COR-L47 (cell line): ENCODE measurements around the gene D2HGDH.
"Not testable (repeated sequence)": the region's sequence is repeated elsewhere in the genome, so short reads cannot be mapped to it uniquely, and the experiment has no call there.

ENCODE experiments used
- DNase-seq: peaks from one replicate; lab custom pipeline; 2025; lab: John Stamatoyannopoulos, UW

Gene D2HGDH

DNA sequence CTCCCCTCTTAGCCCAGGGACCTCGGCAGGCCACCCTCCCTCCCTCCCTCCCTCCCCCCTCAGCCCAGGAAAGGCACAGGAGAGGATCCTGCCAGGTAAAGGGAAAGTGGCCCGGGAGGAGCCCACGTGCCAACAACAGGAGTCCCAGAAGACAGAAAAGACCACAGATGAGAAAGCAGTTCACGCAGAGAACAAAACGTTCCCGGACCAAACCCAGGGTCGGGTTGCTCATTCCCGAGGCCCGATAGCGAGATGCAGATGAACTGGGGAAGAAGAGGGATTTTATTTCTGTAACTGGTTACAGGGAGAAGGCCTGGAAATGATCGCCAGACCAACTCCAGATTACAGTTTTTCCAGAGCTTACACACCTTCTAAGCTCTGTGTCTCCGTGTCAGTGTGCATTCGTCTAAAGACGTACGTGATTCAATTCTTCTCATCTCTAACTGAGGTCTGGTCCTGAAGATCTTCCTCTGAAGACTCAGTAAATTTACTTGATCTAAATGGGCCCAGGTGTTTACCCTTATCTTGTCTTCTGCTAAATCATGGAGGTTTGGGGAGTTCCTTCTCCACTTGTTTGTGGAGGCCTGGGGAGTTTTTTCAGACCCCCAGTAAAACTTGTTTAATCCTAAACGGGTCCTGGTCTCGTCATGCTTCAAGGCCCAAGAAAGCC, 73.8 kb downstream of the D2HGDH start:
- DNase-seq, result no peak

GRCh38 chr2:241808721-241809382, 74.4 kb downstream of the D2HGDH start, which contains the start of gene NEU4:
Gene NEU4, plus strand, starts transcription at chr2:241809193. Its CDS starts 5,292 bp downstream, at chr2:241814485.
- DNase-seq, result no peak

- DNase-seq, result no peak
Observed at GRCh38 chr2:241809383-241810306, 75.2 kb downstream of the D2HGDH start.

GRCh38 chr2:241810307-241811200, 76.1 kb downstream of the D2HGDH start:
- DNase-seq, result no peak

GRCh38 chr2:241811201-241811951, 76.9 kb downstream of the D2HGDH start:
- no peak for DNase-seq

DNA sequence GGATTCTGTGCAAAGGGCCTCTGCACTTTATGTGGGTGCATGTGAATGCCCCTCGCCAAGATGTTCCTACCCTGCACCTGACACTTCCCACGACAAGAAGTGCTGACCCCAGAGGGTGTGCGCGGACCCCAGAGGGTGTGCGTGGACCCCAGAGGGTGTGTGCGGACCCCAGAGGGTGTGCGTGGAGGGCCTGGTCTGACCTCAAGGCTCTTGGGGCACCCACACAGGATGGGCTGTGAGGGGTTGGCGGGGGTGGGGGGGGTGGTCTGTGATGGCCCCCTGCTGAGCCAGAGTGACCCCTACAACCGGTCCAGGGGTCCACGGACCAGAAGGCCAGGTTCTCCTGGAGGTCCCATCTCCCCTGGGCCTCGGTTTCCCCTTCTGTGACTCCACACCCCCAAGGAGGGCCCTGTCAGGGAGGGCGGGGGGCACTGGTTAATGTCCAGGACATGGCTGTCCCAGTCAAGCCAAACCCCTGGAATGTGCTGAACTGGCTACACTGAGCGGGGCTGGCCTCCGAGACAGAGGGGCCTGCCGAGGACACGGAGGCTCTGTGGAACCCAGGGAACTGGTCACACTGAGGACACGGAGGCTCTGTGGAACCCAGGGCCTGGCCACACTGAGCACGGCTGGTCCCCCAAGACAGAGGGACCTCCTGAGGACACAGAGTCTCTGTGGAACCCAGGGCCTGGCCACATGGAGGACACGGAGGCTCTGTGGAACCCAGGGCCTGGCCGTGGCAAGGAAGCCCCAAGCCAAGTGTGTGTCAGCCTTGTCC, 77.7 kb downstream of the D2HGDH start:
- DNase-seq, result no peak

DNA sequence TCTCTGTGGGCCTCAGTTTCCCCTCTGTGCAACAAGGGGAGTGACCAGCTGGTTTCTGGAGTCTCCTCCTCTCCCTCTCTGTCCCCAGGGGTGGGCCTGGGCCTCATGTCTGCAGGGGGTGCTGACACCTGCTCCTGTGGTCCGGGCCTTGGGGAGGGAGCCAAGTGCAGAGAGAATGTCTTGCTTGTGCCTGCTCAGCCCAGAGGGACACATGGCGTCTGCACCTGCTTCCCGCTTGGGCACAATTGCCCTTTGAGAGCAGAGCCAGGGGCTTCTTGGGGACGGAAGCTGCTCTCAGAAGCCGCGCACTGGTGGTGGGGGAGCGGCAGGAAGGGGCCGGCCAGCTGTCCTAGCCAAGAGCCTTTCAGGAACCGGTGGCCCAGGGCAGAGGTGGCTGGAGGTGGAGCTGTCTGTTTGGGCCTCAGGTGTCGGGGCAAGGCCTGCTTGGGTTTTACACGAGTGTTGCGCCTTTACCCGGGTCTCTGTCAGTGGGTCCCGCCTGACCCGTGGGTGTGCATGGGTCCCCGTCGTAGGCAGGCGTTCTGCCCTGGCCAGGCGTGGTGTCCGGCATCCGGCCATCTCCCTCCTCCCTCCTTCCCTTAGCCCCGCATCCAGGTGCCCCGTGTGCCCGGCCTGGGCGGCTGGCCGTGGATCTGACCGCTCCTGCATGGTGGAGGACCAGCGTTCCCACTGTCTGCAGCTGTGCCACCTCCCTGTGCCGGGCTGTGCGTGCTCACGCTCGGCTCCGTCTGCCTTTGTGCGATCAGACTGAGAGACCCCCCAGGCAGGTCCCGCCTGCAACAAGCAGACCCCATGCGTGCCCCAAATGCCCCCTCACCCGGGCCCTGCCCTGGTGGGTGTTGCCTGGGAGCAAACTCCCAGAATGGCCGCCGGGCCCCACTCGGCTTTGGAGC, 78.6 kb downstream of the D2HGDH start:
- DNase-seq, result no peak

GRCh38 chr2:241813644-241814392, 79.4 kb downstream of the D2HGDH start:
- no peak for DNase-seq

DNA sequence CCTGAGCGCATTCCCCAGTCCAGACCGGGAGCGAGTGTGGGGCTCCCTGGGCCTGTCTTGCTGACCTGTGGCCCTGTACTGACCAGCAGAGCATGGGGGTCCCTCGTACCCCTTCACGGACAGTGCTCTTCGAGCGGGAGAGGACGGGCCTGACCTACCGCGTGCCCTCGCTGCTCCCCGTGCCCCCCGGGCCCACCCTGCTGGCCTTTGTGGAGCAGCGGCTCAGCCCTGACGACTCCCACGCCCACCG, 79.9 kb downstream of the D2HGDH start:
- DNase-seq, result no peak

DNA sequence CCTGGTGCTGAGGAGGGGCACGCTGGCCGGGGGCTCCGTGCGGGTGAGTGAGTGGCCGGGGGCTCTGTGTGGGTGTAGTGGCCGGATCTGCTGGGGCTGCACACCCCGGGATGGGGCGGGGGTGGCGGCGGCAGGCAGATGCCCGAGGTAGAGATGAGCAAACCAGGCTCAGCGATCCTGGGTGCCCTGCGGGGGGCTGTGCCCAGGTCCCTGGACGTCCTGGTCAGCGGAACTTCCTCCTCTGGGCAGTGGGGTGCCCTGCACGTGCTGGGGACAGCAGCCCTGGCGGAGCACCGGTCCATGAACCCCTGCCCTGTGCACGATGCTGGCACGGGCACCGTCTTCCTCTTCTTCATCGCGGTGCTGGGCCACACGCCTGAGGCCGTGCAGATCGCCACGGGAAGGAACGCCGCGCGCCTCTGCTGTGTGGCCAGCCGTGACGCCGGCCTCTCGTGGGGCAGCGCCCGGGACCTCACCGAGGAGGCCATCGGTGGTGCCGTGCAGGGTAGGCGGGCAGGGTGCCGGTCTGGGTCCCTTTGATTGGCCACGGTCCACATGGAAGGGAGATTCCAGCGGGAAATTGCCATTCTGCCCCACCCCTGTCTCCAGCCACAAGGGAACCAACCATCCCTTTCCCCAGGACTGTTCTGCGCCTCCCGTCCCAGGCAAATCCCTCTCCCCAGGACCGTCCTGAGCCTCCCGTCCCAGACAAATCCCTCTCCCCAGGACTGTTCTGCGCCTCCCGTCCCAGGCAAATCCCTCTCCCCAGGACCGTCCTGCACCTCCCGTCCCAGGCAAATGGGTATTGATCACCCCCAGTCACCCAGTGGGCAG, 80.4 kb downstream of the D2HGDH start:
- DNase-seq, result no peak

GRCh38 chr2:241815477-241816430, 81.3 kb downstream of the D2HGDH start:
- DNase-seq, result no peak

DNA sequence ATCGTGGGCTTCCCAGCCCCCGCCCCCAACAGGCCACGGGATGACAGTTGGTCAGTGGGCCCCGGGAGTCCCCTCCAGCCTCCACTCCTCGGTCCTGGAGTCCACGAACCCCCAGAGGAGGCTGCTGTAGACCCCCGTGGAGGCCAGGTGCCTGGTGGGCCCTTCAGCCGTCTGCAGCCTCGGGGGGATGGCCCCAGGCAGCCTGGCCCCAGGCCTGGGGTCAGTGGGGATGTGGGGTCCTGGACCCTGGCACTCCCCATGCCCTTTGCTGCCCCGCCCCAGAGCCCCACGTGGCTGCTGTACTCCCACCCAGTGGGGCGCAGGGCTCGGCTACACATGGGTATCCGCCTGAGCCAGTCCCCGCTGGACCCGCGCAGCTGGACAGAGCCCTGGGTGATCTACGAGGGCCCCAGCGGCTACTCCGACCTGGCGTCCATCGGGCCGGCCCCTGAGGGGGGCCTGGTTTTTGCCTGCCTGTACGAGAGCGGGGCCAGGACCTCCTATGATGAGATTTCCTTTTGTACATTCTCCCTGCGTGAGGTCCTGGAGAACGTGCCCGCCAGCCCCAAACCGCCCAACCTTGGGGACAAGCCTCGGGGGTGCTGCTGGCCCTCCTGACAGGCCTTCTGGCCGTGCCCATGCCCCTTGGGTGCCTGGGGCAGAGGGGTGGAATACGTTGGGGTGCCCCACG, 82.1 kb downstream of the D2HGDH start:
- DNase-seq, result no peak

- DNase-seq, result no peak
Observed at GRCh38 chr2:241817126-241817820, 82.8 kb downstream of the D2HGDH start.

DNA sequence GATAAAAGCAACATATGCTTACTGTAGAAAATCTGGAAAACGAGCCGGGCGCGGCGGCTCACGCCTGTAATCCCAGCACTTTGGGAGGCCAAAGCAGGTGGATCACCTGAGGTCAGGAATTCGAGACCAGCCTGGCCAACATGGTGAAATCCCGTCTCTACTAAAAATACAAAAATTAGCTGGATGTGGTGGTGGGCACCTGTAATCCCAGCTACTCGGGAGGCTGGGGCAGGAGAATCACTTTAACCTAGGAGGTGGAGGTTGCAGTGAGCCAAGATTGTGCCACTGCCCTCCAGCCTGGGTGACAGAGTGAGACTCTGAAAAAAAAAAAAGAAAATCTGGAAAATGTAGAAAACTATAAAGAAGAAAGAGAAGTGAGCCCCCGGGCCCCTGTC, 83.4 kb downstream of the D2HGDH start:
- DNase-seq, result not testable (repeated sequence)
